HepG2 (cell line): ENCODE measurements around the gene S100A4. TPM values are rescaled to one million over a fixed set of nuclear protein-coding genes. Genes with fewer than 3 reads are reported as not detected.

Experiments
- ATAC-seq: fragments of 200-7000 bp; cut with Tn5 transposase; 3 replicates; pipeline ENCODE4 v1.9.1; 2020; ENCODE audit warnings: mild to moderate bottlenecking, moderate library complexity
- BruUV-seq: library from RNA; stranded (reverse); fragments of 400-500 nt; replicated peaks from 2 replicates; lab custom pipeline; 2021; lab: Mats Ljungman, UMichigan
- CTCF ChIA-PET: fragments of 300-600 bp; formaldehyde crosslinking; extraction: SDS; loops from one replicate; lab custom pipeline; 2021; ENCODE audit warnings: low total read pairs, inconsistent platforms, low intra/inter-chr PET ratio; lab: Yijun Ruan, JAX
- POLR2A ChIA-PET: fragments of 350-600 bp; sonication (Branson Sonifier 250); formaldehyde crosslinking; loops from one replicate; lab custom pipeline; 2020; ENCODE audit warnings: antibody characterized with exemption, inconsistent platforms; lab: Yijun Ruan, JAX
- DNase-seq: peaks from one replicate; pipeline ENCODE4 v3.0.0-alpha.2; 2015; ENCODE audit warnings: low spot score
- FAIRE-seq: peaks from 3 replicates; lab custom pipeline; 2011; peaks lifted over from hg19 to GRCh38; lab: Jason Lieb, UNC
- H2AFZ ChIP-seq: one replicate; pipeline ENCODE4 v1.6.1; 2011; ENCODE audit warnings: low read length, inconsistent platforms
- H3K27ac ChIP-seq: fragments of 300-600 bp; 3 replicates; pipeline ENCODE4 v1.8.0; 2011; ENCODE audit warnings: mixed run types, mild to moderate bottlenecking, mixed read lengths, low read length, inconsistent platforms; ENCODE audit not compliant: insufficient read depth; ENCODE audit errors: extremely low read length
- H3K27me3 ChIP-seq, 2 experiments: fragments of 200-600 bp in 1 of 2; 2 replicates in 1 of 2; 3 replicates in 1 of 2; pipeline versions ENCODE4 v1.6.0 to v1.8.0; 2011; ENCODE audit warnings: low read length in 2 of 2, mild to moderate bottlenecking in 2 of 2, moderate library complexity in 2 of 2, inconsistent platforms in 1 of 2; ENCODE audit not compliant: insufficient read depth in 2 of 2, control insufficient read depth in 1 of 2
- H3K36me3 ChIP-seq, 2 experiments: fragments of 200-600 bp in 1 of 2; replicated peaks in 1 of 2; 2 replicates in 1 of 2; 3 replicates in 1 of 2; pipeline versions ENCODE4 v1.5.1 to v1.8.0; 2011; ENCODE audit warnings: low read length in 2 of 2, inconsistent platforms in 1 of 2; ENCODE audit not compliant: insufficient read depth in 2 of 2, control insufficient read depth in 1 of 2
- H3K4me1 ChIP-seq: 2 replicates; pipeline ENCODE4 v1.5.1; 2012; ENCODE audit warnings: low read length, inconsistent platforms; ENCODE audit not compliant: insufficient read depth
- H3K4me2 ChIP-seq: 2 replicates; pipeline ENCODE4 v1.6.0; 2011; ENCODE audit warnings: low read depth, low read length, inconsistent platforms
- H3K4me3 ChIP-seq, 3 experiments: fragments of 200-600 bp in 1 of 3; sonication (generic), shearing (Covaris generic) in 1 of 3; replicated peaks in 1 of 3; 2 replicates each; pipeline ENCODE4 v1.5.1; 2011 to 2016; ENCODE audit warnings: low read length in 3 of 3, inconsistent platforms in 2 of 3, low read depth in 2 of 3, mild to moderate bottlenecking in 2 of 3, control low read depth in 1 of 3, mixed read lengths in 1 of 3; ENCODE audit not compliant: insufficient read depth in 1 of 3
- H3K79me2 ChIP-seq: one replicate; pipeline ENCODE4 v1.6.1; 2011; ENCODE audit warnings: low read length, inconsistent platforms; ENCODE audit not compliant: insufficient read depth
- H3K9ac ChIP-seq: 2 replicates; pipeline ENCODE4 v1.6.0; 2011; ENCODE audit warnings: mild to moderate bottlenecking, low read depth, low read length, inconsistent platforms; ENCODE audit not compliant: insufficient read depth
- H3K9me3 ChIP-seq: 2 replicates; pipeline ENCODE4 v1.5.1; 2012; ENCODE audit warnings: mild to moderate bottlenecking, low read length
- H4K20me1 ChIP-seq: 2 replicates; pipeline ENCODE4 v1.6.0; 2011; ENCODE audit warnings: inconsistent platforms, mild to moderate bottlenecking, low read length, moderate library complexity; ENCODE audit not compliant: insufficient read depth
- GATAD2A ChIP-seq: IDR thresholded peaks from 2 replicates; pipeline ENCODE4 v1.6.1; 2016
- GPN1 ChIP-seq: sonication (generic); formaldehyde crosslinking; IDR thresholded peaks from 2 replicates; pipeline ENCODE4 v1.5.1; 2020; ENCODE audit warnings: missing genetic modification reagents, borderline replicate concordance
- IRF9 ChIP-seq: sonication (generic); formaldehyde crosslinking; IDR thresholded peaks from 2 replicates; pipeline ENCODE4 v1.8.0; 2022; ENCODE audit warnings: missing genetic modification reagents, mild to moderate bottlenecking, borderline replicate concordance
- JARID2 ChIP-seq: sonication (generic); formaldehyde crosslinking; IDR thresholded peaks from 2 replicates; pipeline ENCODE4 v1.8.1; 2023; ENCODE audit warnings: missing genetic modification reagents, inconsistent platforms; ENCODE audit not compliant: insufficient replicate concordance
- LRRFIP1 ChIP-seq: sonication (generic); formaldehyde crosslinking; conservative IDR thresholded peaks from 2 replicates; pipeline ENCODE4 v1.4.0; 2020; ENCODE audit warnings: missing genetic modification reagents
- MAFF ChIP-seq: IDR thresholded peaks from 2 replicates; pipeline ENCODE4 v1.6.1; 2011; ENCODE audit warnings: low read depth, low read length, improper control_type of control experiment
- PBX2 ChIP-seq: IDR thresholded peaks from 2 replicates; pipeline ENCODE4 v1.6.1; 2016; ENCODE audit warnings: control low read depth
- SALL2 ChIP-seq: sonication (generic); formaldehyde crosslinking; IDR thresholded peaks from 2 replicates; pipeline ENCODE4 v1.8.1; 2023; ENCODE audit warnings: mild to moderate bottlenecking, missing genetic modification reagents, inconsistent platforms
- SP1 ChIP-seq, 2 experiments: fragments of 450-650 bp in 1 of 2; sonication (generic) in 1 of 2; formaldehyde crosslinking in 1 of 2; IDR thresholded peaks; 2 replicates each; pipeline versions ENCODE4 v1.4.0 to v1.6.1; 2016 to 2020; ENCODE audit warnings: missing genetic modification reagents in 1 of 2
- TBP ChIP-seq: sonication (generic); formaldehyde crosslinking; IDR thresholded peaks from 2 replicates; pipeline ENCODE4 v1.5.0; 2020; ENCODE audit warnings: missing genetic modification reagents
- ZBTB20 ChIP-seq: sonication (generic); formaldehyde crosslinking; IDR thresholded peaks from 2 replicates; pipeline ENCODE4 v1.8.1; 2023; ENCODE audit warnings: missing genetic modification reagents, low read depth, mild to moderate bottlenecking, borderline replicate concordance
- ZNF260 ChIP-seq: sonication (generic); formaldehyde crosslinking; IDR thresholded peaks from 2 replicates; pipeline ENCODE4 v1.4.0; 2020; ENCODE audit warnings: missing genetic modification reagents, low read depth, mild to moderate bottlenecking, borderline replicate concordance
- ZNF674 ChIP-seq: sonication (generic); formaldehyde crosslinking; IDR thresholded peaks from 2 replicates; pipeline ENCODE4 v1.5.0; 2020; ENCODE audit warnings: low read depth, mild to moderate bottlenecking, missing genetic modification reagents
- ZSCAN5A ChIP-seq: sonication (generic); formaldehyde crosslinking; IDR thresholded peaks from 2 replicates; pipeline ENCODE4 v1.8.0; 2022; ENCODE audit warnings: mild to moderate bottlenecking, missing genetic modification reagents, borderline replicate concordance
- WGBS: methylation state at CpG from one replicate; pipeline ENCODE4 v1.1.6; 2017; ENCODE audit warnings: low lambda C conversion rate; 5-methylcytosine and 5-hydroxymethylcytosine counted together
- in situ Hi-C: cut with HindIII; loops from 2 replicates; pipeline ENCODE4 v1.10.0; 2017; ENCODE audit warnings: low pct_unique_long_range_greater_than_20kb; ENCODE audit not compliant: extremely low pct_ligation_motif_present
- intact Hi-C: fragments of 100-400 bp; cut with micrococcal nuclease; formaldehyde crosslinking; loops from one replicate; pipeline ENCODE4 v1.10.0; 2022; ENCODE audit not compliant: unreplicated experiment
- polyA plus RNA-seq, 8 experiments: library from polyadenylated mRNA; depleted of rRNA in 3 of 8; stranded (reverse) in 7 of 8; unstranded in 1 of 8; fragments of >200 nt; fragmentation: Illumina TruSeq in 4 of 8; extraction: Trizol in 4 of 8; gene quantifications; 2 replicates each; pipeline versions ENCODE4 v1.2.1 to v1.2.3, GENCODE V29; 2011 to 2016; ENCODE audit warnings: low read depth in 4 of 8, missing spikeins in 1 of 8, mixed read lengths in 1 of 8; ENCODE audit not compliant: insufficient read depth in 1 of 8
- total RNA-seq, 5 experiments: library from RNA; depleted of rRNA; stranded (reverse); fragments of >200 nt; fragmentation: Illumina TruSeq; extraction: Trizol; gene quantifications; 2 replicates each; pipeline ENCODE4 v1.2.3, GENCODE V29; 2016; ENCODE audit warnings: low read depth in 1 of 5

The S100A4 gene
- total and polyA plus RNA-seq, 2 of the 13 experiments (the other 11 are each of a cell fraction or from before 2014, with no cell fraction given), result 12.9 to 20.2 TPM

- no peaks in the 10 kb centered on the region for H4K20me1 ChIP-seq
- H2AFZ ChIP-seq, result peak overlapping the region; percentile 37
- H3K4me1 ChIP-seq, result peaks cover 70% of the 10 kb centered on the region
- ChIA-PET CTCF (no interaction called here), POLR2A (interaction anchor here (0.8 to 2.2 kb wide), 2 partner anchors 15 to 76 kb away, joined by 3 to 10 read pairs; partner anchors contain the start of gene S100A13)
- no TSS peak for BruUV-seq
- H3K9ac ChIP-seq, result no peak overlapping the region
- H3K27me3 ChIP-seq, result peaks cover 3 to 24% of the 10 kb centered on the region in 2 experiments; a peak in 3 of 5 replicates
- H3K4me3 ChIP-seq, result no peak overlapping the region
- intact Hi-C loops, result no loop called here
- in situ Hi-C loops, result no loop called here
- no peak for ATAC-seq
- H3K4me2 ChIP-seq, result 0 out of 2 replicates have a peak overlapping the region, but pooled peaks have one; percentile 15
- H3K27ac ChIP-seq, result no peak overlapping the region
- H3K9me3 ChIP-seq, result no peaks in the 10 kb centered on the region
- no peak for DNase-seq
- 57% methylated on average over 10 of the region's 10 CpGs for WGBS
- FAIRE-seq, result no peak
- no peaks in the 10 kb centered on the region for H3K36me3 ChIP-seq
- no peaks in the 10 kb centered on the region for H3K79me2 ChIP-seq
- TF ChIP-seq IRF9 (CRISPR knock-in tag) (no peak), PBX2 (CRISPR knock-in tag) (no peak), ZNF674 (CRISPR knock-in tag) (no peak), GATAD2A (CRISPR knock-in tag) (no peak), ZSCAN5A (no peak), GPN1 (CRISPR knock-in tag) (no peak), SALL2 (CRISPR knock-in tag) (no peak), LRRFIP1 (CRISPR knock-in tag) (no peak), SP1 (IDR thresholded peaks at IDR 0.05) (no peak), SP1 (CRISPR knock-in tag; IDR thresholded peaks at IDR 0.05) (no peak), ZBTB20 (CRISPR knock-in tag) (no peak), ZNF260 (CRISPR knock-in tag) (no peak), JARID2 (CRISPR knock-in tag) (no peak), TBP (CRISPR knock-in tag) (no peak), MAFF (no peak)
Observed at GRCh38 chr1:153550827-153551500, 5.4 kb upstream of the S100A4 start.
